ENCODE data around the gene HLA-DMB.

The HLA-DMB gene

DNA sequence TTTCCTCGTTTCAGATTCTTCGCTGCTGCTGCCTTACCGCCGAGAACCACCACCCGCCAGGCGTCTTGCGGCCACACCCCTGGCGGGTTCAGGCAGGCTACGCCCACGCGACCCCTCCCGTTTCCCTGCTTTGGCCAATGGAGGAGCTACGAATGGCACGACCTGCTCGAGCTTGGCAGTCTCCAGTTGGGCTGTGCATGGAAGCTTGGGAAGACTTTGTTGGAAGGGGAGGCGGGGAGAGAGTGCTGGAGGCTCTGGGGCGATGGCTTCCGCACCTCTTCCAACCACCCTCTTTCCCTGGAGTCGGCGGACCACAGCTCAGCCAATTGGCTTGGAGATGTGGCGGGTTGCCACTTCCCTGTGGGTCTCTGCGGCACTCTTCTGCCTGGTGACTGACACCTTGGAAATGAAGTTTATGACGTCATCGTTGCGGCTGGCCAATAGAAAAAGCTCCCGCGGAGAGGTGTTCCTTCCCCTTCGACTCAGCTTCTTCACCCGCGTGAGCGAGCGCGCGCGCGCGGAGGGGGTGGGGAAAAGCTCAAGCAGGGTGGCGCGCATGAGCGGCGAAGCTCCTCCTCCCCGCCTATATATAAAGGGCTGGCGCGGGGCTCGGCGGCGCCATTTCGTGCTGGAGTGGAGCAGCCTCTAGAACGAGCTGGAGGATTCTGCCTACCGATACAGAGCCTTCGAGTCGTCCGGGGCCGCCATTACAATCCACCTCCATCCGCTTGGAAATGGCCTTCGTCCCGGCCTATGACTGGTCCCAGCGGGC lies 30.9 kb upstream of the HLA-DMB start:
- peak; percentile 98 for DNase-seq (ENCODE audit: low spot score)

GRCh38 chr6:32971242-32971580 lies 30.4 kb upstream of the HLA-DMB start:
- DNase-seq (ENCODE audit: low spot score): no peak

GRCh38 chr6:32970413-32971241 lies 29.8 kb upstream of the HLA-DMB start:
- peak; percentile 71 for DNase-seq (ENCODE audit: low spot score)

DNA sequence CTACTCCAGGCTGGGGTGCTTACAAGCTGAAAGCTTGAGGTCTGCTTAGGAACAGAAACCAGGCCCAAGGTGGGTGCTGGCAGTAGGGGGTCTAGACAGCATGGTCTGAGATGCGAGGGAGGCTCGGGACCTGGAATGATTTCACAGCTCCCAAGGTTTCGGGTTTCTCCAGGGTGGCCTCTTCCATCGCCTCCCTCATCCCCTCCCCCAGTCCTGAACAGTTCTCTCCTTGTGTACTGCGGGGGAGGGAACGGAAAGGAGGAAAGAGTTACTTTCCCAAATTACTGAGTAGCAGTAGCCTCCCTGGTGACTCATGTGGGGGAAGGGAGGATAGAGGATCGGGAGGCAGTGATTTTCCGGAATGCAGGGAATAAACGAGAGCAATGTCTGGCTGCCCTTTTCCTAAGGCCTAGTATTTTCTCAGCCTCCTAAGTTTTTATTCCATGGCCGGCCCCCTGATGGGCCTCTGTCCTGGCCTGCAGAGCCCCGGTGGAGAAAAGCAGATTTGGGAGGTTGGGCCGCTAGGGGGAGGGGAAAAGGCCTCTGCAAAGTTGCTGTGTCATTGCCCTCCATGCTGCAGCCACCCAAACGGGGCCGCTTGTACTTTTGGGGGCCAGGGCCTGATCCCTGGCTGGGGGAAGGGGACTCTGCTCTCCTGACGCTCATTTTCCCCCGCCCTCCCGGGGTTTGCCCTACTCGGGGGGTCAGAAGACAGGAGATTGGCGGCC lies 29.0 kb upstream of the HLA-DMB start:
- DNase-seq (ENCODE audit: low spot score): peak; percentile 78

GRCh38 chr6:32968867-32969684 lies 28.2 kb upstream of the HLA-DMB start:
- DNase-seq (ENCODE audit: low spot score): peak; percentile 68

DNA sequence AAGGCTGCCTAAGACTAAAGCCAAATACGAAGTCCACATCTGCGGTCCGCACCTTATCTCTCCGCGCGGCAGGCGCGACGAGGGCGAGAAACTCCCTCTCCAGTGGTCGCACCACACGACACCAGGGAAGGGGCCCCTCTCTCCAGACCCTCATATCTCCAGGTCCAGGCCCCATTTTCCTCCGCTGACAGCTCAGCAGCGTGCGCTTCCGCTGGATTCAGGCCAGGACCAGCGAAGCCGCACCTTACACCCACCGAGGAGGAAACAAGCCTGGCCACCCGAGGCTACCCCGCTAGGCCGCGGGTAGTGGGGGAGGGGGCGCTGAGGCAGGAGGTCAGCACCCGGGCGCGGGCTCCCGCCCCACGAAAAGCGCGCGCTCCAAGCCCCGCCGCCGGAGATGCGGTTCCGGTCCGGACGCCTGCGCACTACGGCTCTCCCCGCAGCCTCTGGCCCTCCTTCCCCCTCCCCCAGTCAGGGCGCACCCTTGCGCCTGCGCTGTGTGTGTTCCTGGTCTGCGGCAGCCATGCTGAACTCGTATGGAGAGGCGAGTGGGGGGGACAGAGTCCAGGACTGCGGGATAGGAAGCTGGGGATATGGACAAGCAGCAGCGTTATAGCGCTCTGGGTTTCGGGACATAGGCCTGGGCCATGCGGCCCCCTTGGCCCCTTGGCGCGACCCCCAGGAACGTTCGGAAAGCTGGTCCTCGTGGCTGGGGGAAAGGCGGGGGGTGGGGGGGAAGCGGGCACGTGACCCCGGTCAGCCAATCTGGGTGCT lies 27.5 kb upstream of the HLA-DMB start, which contains the start of gene BRD2:
TSS of gene BRD2 (plus strand) at position 502 of the 774 bp plus-strand sequence. CDS start 4,305 bp downstream, outside the sequence.
- DNase-seq (ENCODE audit: low spot score): peak; percentile 96

DNA sequence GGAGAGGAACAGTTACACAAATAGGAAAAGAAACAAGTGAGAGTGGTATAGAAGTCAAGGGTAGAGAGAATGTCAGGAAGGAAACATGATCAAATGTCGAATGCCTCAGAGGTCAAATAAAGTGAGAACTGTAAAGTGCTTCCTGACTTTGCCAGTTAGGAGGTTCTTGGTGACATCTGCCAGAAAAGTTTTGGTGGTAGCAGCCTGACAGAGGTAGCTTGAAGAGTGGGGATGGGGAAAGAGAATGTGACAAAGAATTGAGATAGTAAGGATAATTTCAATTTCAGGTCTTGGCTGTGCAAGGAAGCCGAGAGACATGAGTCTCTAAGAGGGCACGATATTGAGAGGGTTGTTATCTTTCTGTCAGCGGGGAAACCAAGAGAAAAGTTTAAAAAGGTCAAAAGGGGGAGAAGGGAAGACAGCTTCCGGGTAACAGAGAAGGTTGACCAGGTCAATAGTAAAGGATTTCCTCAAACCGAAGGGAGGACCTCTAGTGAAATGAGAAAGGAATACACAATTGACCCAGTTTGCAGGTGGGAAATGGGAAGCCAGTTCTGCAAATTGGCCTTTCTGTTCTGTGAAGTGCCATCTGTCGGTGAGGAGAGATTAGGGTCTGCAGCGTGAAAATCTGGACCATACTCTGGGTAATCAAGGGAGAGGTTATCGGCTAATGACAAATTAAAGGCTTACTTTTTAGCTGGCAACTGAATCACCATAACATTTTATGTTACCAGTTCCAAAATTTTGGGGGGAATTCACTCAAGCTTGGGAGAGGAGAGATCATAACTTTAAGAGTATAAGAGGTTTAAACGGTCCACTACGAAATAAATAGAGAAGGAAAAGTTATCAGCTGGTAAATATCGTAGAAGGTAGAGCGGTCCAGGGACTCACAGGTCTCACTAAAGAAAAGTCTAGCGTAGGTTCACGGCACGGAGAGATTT lies 26.6 kb upstream of the HLA-DMB start:
- DNase-seq (ENCODE audit: low spot score): peak; percentile 58

- DNase-seq (ENCODE audit: low spot score): no peak
Measured at GRCh38 chr6:32964776-32965175, 23.9 kb upstream of the HLA-DMB start.

- DNase-seq (ENCODE audit: low spot score): no peak
Measured at GRCh38 chr6:32963866-32964265, 23.0 kb upstream of the HLA-DMB start.

DNA sequence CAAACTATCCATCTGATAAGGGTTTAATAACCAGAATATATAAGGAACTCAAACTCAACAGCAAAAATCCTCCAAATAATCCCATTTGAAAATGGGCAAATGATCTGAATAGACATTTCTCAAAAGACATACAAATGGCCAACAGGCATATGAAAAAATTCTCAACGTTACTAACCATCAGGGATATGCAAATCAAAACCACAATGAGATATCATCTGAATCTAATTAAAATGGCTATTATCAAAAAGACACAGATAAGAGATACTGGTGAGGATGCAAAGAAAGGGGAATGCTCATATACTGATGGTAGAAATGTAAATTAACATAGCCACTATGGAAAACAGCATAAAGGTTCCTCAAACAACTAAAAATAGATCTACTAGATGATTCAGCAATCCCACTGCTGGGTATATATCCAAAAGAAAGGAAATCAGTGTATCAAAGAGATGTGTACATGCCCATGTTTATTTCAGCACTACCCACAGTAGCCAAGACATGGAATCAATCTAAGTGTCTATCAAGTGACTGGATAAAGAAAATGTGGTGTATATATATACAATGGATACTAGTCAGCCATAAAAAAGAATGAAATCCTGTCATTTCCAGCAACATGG lies 21.5 kb upstream of the HLA-DMB start:
- DNase-seq (ENCODE audit: low spot score): no peak

- no peak for DNase-seq (ENCODE audit: low spot score)
Measured at GRCh38 chr6:32960563-32960962, 19.7 kb upstream of the HLA-DMB start.

GRCh38 chr6:32956176-32956575 lies 15.3 kb upstream of the HLA-DMB start:
- no peak for DNase-seq (ENCODE audit: low spot score)

GRCh38 chr6:32954986-32955802 lies 14.4 kb upstream of the HLA-DMB start:
- DNase-seq (ENCODE audit: low spot score): no peak

GRCh38 chr6:32954267-32954666 lies 13.4 kb upstream of the HLA-DMB start:
- no peak for DNase-seq (ENCODE audit: low spot score)

DNA sequence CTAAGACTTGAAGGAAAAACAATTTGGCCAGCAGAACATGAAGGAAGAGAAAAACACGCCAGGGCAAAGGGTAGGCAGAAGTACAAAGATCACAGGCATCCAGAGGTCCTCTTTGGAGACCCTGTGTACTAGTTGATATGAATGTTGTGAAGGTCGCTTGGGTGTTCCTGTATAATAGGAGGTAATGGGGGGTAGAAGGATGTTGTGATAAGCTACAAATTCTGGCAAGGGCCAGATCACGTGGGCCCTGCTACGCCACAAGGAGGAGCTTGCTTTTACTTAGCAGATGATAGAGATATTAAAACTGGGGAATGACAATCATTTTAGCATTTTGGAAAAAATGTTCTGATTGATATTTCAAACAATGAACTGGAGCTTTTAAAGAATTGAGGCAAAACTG lies 12.9 kb upstream of the HLA-DMB start:
- DNase-seq (ENCODE audit: low spot score): no peak

DNA sequence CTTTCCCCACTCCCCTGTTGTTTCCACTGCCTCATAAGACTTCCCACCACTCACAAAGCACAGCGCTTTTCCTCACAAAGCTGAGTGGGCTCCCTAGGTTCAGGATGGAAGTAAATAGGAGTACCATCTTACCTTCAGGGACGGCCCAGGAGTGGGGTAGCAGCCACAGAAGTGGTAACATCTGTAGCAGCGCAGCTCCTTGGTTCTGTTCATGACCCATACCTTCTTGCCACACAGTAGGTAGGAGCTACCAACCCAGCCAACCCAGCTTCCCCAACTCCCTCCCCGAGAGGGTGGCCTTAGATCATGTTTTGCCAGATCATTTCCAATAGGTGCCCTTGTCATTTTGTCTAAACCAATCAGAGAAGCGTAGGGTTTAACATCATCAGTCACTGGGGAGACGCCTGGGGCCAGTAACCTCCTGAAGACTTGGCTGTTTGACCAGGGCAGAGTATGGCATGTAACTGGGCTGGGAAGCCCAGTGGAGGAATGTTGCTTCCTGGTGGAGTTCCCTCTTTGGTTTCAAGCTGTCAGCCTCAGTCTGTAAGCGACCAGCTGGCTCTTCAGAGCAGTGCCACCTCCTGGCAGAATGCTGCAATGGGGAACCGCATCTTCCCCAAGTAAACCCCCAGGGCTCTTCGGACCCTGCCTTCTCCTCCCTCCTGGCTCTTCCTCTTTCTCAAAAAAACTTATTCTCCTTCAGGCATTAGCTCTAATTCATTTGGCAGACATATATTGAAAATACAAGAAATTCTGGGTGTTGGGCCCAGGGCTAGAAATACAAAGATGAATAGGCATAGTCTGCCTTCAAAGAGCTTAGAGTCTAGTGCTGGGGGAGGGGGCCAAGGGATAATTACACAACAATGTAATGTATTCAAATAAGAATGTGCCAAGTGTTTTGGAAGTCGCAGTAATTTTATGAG lies 12.2 kb upstream of the HLA-DMB start, which contains the start of gene HLA-DMA:
TSS of gene HLA-DMA (minus strand) at position 281 of the 923 bp plus-strand sequence. CDS start at position 220, 61 bp downstream.
- DNase-seq (ENCODE audit: low spot score): peak; percentile 89

DNA sequence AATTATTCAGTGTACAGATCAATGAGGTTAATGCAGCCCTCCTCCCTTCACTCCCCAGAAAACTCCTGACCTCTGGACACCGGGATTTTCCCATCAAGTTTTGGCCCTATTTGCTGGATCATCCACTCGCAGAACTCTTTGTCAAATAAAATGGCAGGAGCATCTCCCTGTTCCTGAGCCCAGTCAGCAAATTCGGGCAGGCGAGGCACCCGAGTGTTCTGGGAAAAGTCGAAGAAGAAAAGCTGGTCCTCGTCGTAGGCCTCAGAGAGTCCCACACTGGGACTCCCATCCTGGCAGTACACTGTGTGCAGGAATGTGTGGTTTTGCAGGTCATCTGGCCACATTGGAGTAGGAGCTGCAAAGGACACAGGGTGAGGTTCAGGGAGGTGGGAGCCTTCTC lies 9.6 kb upstream of the HLA-DMB start:
- no peak for DNase-seq (ENCODE audit: low spot score)
